Measurements from ENCODE around the gene CA12.
A peak's percentile ranks its signal among the peaks of the same experiment; 100 is the strongest.
"Not testable (repeated sequence)": the region's sequence is repeated elsewhere in the genome, so short reads cannot be mapped to it uniquely, and the experiment has no call there.

CA12 gene

GRCh38 chr15:63332367-63333124, 49.1 kb downstream of the CA12 start:
- DNase-seq = peak; percentile 96

- no peak for DNase-seq
Observed at GRCh38 chr15:63331456-63331855, 50.2 kb downstream of the CA12 start.

DNA sequence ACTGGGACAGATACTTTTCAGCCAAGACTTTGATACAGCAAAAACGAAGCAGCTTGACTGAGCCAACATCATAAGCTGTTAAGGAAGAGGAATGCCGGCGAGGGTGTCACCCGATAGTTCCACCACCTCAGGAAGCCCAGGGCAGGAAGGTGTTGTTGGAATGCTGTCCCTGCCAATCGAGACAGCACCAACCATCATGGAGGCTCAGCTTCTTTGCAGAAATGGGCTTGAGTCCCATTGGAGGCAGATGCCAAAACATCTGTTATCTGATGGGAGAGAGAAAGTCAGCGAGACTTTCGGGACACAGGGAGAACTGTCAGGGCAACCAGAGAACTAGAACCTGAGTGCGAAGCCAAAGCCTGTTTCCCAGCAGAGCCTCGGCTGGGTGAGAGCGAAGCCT, 50.7 kb downstream of the CA12 start:
- DNase-seq = no peak

- DNase-seq = no peak
Observed at GRCh38 chr15:63329567-63330350, 51.9 kb downstream of the CA12 start.

- peak; percentile 7 for DNase-seq
Observed at GRCh38 chr15:63327648-63328421, 53.8 kb downstream of the CA12 start.

DNA sequence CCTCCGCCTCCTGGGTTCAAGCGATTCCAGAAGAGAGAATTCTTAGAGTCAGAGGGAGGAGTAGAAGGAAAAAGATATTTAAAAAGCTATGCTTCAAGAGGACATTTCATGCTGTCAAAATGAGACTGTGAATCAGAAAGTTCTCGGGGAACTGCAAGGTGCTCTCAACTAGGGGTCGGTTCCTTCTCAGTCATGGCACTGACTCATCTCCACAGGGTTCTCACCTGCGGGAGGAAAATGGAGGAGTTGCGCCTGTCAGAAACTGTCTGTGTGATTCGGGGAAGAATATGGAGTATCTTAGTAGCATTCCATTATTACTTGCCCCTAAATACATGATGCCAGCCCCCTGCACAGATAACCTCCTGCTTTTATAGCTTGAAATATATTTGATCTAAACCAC, 56.9 kb downstream of the CA12 start:
- no peak for DNase-seq

- DNase-seq = no peak
Observed at GRCh38 chr15:63323798-63324563, 57.7 kb downstream of the CA12 start.

GRCh38 chr15:63322541-63322940, 59.1 kb downstream of the CA12 start:
- DNase-seq = peak; percentile 60

- no peak for DNase-seq
Observed at GRCh38 chr15:63321462-63321861, 60.2 kb downstream of the CA12 start.

DNA sequence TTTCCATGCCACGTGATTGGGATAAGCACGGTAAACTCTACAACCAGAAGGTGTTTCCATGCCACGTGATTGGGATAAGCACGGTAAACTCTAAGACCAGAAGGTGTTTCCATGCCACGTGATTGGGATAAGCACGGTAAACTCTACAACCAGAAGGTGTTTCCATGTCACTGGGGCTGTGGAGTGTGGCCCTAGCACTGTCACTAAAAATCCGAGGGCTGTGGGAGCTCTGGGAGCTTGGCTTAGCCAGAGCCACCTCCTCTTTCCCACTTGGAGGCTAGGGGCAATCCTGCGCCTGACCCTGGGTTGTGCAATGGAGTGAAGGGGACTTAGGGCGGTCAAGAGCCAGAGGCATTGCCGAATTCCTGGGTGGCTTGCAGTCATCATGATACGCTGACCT, 60.7 kb downstream of the CA12 start:
- DNase-seq = not testable (repeated sequence)

- DNase-seq = not testable (repeated sequence)
Observed at GRCh38 chr15:63320446-63320845, 61.2 kb downstream of the CA12 start.

- DNase-seq = no peak
Observed at GRCh38 chr15:63319065-63319464, 62.6 kb downstream of the CA12 start.

GRCh38 chr15:63318344-63318743, 63.3 kb downstream of the CA12 start:
- no peak for DNase-seq

DNA sequence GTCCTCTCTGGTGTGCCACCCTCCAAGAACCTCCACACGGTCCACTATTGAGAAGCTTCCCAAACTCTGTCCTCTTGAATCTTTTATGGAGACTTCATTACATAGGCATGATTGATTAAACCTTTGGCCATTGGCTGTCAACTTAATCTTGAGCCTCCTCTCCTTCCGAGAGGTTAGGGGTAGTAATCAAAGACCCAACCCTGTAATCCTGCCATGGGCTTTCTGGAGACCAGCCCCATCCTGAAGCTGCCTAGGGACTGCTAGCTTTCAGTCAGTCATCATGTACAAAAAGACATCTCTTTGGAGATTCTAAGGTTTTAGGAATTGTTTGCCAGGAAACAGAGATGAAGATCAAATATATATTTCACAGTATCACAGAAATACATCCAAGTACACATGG, 67.2 kb downstream of the CA12 start:
- no peak for DNase-seq

- no peak for DNase-seq
Observed at GRCh38 chr15:63313825-63314224, 67.8 kb downstream of the CA12 start.

DNA sequence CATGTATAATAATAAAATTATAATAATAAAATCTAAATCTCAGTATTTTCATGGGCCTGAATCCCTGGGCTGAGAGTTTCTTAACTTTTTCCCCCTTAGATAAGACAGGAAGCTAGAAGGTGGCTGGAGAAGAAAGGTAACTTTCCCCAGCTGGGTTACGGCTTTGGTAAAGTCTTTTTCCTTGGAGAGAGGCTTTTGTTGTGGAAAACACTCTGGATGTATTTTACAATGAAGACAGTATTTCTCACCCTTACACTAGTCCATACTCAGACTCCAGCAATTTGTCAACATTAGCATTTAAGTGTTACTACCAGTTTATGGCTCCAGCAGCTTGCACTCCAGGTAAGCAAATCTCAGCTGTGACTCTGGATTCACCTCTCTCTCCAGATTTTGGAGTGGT, 69.4 kb downstream of the CA12 start:
- DNase-seq = no peak

GRCh38 chr15:63310646-63311045, 71.0 kb downstream of the CA12 start:
- DNase-seq = no peak

DNA sequence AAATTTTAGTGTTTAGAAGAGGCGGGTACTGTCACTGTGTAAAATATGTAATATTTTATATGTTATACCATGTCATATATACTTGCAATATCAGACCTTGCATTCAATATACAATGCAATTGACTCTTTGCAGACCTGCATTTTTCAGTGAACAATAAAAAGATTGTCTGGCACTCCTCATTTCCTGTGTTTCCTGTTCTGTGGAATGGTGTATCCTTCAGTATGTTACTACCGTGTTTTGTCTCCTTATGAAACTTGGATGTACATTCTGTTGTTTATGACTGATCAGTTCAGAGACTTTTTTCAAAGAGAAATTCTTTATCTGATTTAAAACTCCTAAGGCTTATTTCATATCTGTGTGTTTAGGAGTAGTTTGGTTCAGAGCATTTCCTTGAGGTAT, 72.7 kb downstream of the CA12 start:
- DNase-seq = no peak

- no peak for DNase-seq
Observed at GRCh38 chr15:63308491-63308890, 73.2 kb downstream of the CA12 start.

DNA sequence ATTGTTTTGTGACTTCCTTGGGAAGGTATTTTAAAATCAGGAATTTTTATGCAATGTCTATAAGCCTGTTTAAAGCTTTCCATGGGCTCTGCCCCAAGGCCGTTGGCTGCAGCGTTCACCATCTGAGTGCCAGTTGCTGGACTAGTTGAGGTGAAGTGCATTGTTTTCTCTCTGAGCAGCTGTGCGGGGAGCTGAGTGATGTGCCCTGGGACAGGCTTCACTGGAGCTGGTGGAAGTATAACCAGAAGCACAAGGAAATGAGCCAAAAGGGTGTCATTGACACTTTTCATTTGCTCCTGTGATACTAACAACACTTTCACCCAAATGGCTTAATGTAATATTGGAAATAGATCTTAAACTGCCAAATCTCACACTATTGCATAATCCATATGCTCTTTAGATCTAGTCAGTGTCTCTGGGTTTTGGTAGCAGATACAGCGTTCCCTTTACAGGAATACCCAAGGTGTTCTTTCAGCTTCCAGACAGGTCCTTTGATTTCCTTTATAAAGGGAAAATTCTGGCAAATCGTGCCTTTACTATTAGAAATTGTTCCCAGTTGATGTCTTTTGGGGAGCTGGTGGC, 75.1 kb downstream of the CA12 start:
- DNase-seq = no peak

DNA sequence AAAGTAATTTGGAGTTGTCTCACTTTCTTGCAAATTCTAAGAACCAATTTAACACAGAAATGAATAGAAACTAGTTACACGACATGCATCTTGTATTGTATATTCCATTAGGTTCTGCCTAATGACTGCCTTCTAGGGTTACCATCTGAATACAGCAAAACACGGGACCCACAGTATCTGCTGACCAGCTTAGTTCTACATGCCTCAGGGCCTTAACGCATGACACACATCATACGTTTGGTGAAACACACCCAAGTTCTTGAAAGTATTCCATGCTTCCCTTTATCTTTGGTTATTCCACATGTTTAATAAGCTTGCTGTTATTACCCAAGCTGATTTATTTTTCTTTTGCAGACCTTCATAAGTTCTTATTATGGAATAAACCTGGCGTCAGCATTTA, 76.4 kb downstream of the CA12 start:
- no peak for DNase-seq

DNA sequence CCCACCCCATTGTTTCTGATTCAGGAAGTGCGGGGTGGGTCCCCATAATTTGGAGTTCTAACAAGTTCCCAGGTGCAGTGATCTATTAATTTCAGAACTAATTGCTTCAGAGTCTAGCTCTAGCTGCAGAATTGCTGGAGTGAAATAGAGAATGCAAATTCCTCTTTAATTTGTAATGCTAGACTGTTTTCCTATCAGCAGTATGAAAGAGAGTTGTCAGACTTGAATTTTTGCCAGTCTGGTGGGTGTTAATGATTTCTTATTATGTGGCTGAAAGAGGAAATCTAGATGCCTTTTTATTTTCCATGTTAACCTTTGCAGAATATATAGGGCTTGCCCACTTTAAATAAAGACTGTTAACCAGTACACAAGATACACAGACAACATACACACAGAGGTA, 80.6 kb downstream of the CA12 start:
- no peak for DNase-seq

Data from fibroblast of upper back skin (primary cell).